ENCODE data around the gene GALNT8. TPM values are rescaled to one million over a fixed set of nuclear protein-coding genes. Genes with fewer than 3 reads are reported as not detected.

Gene GALNT8
- total and polyA plus RNA-seq, 10 of the 15 experiments (the other 5 are each of a cell fraction or from before 2014, with no cell fraction given) = 0.14 to 0.81 (median 0.31) TPM; not detected in 1

DNA sequence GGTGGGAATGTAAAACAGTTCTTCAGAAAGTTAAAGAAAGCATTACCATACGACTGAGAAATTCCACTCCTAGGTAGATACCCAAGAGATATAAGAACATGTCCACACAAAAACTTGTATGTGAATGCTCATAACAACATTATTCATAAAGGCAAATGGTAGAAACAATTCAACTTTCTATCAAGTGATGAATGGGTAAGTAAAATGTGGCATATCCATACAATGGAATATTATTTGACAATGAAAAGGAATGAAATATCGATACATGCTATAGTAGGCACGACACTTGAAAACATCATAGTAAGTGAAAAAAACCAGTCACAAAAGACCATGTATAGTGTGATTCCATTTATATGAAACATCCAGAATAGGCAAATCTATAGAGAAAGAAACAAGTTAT lies 71.3 kb downstream of the GALNT8 start:
- Histone ChIP-seq H3K79me2 (ENCODE audit: control insufficient read depth, insufficient read depth, low read length) (no peaks in the 10 kb centered on the region), H3K4me1 (ENCODE audit: control insufficient read depth, insufficient read depth, low read length) (no peaks in the 10 kb centered on the region), H2AFZ (ENCODE audit: control insufficient read depth, low read depth, low read length) (no peak overlapping the region), H3K36me3 (ENCODE audit: control insufficient read depth in 2 of 2, insufficient read depth in 2 of 2, low read length in 1 of 2) (no peaks in the 10 kb centered on the region), H3K27me3 (replicated peaks in 1 of 2; ENCODE audit: control insufficient read depth in 2 of 2, insufficient read depth in 2 of 2, low read length in 1 of 2) (no peaks in the 10 kb centered on the region), H3K4me3 (no peak overlapping the region), H3K27ac (ENCODE audit: control insufficient read depth, insufficient read depth) (no peak overlapping the region), H3K9me3 (replicated peaks; ENCODE audit: control insufficient read depth, insufficient read depth, low read length) (no peaks in the 10 kb centered on the region), H3K9ac (ENCODE audit: control insufficient read depth, insufficient read depth, low read length) (no peak overlapping the region), H3K4me2 (ENCODE audit: control insufficient read depth, insufficient read depth) (no peak overlapping the region), H4K20me1 (ENCODE audit: control insufficient read depth, insufficient read depth) (no peaks in the 10 kb centered on the region)
- no peak for ATAC-seq
- ChIA-PET SMC1A (ENCODE audit: uncharacterized antibody, unreplicated experiment) (no interaction called here), CTCF (interaction anchor here (0.9 kb wide), 1 partner anchor 97 kb away, joined by 3 read pairs; no protein-coding TSS in a partner anchor), POLR2A (no interaction called here), RAD21 (ENCODE audit: unreplicated experiment) (no interaction called here)
- in situ Hi-C loops (cut with MboI) = no loop called here
- DNase-seq (ENCODE audit: low read depth, low spot score) = no peak
- TF ChIP-seq, protein P1, sequence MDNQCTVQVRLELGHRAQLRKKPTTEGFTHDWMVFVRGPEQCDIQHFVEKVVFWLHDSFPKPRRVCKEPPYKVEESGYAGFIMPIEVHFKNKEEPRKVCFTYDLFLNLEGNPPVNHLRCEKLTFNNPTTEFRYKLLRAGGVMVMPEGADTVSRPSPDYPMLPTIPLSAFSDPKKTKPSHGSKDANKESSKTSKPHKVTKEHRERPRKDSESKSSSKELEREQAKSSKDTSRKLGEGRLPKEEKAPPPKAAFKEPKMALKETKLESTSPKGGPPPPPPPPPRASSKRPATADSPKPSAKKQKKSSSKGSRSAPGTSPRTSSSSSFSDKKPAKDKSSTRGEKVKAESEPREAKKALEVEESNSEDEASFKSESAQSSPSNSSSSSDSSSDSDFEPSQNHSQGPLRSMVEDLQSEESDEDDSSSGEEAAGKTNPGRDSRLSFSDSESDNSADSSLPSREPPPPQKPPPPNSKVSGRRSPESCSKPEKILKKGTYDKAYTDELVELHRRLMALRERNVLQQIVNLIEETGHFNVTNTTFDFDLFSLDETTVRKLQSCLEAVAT (IDR thresholded peaks at IDR 0.05) = no peak
- TF ChIP-seq SUZ12 (IDR thresholded peaks at IDR 0.05; ENCODE audit: unreplicated experiment) (no peak), CREM (IDR thresholded peaks at IDR 0.05; ENCODE audit: low read depth) (no peak), E4F1 (IDR thresholded peaks at IDR 0.05; ENCODE audit: borderline replicate concordance, partially characterized antibody) (no peak), FOXK2 (IDR thresholded peaks at IDR 0.05) (no peak), NRF1 (conservative IDR thresholded peaks at IDR 0.05; ENCODE audit: low read depth, low read length) (no peak), IRF4 (IDR thresholded peaks at IDR 0.05; ENCODE audit: low read depth, low read length) (no peak), RELB (IDR thresholded peaks at IDR 0.05; ENCODE audit: low read depth) (no peak), MTA3 (IDR thresholded peaks at IDR 0.05; ENCODE audit: borderline replicate concordance, low read length) (no peak), ELK1 (IDR thresholded peaks at IDR 0.05; ENCODE audit: low read depth, low read length) (no peak), NFYB (IDR thresholded peaks at IDR 0.05; ENCODE audit: insufficient read depth, low read depth, low read length) (no peak)
- TF ChIP-seq, protein P2, sequence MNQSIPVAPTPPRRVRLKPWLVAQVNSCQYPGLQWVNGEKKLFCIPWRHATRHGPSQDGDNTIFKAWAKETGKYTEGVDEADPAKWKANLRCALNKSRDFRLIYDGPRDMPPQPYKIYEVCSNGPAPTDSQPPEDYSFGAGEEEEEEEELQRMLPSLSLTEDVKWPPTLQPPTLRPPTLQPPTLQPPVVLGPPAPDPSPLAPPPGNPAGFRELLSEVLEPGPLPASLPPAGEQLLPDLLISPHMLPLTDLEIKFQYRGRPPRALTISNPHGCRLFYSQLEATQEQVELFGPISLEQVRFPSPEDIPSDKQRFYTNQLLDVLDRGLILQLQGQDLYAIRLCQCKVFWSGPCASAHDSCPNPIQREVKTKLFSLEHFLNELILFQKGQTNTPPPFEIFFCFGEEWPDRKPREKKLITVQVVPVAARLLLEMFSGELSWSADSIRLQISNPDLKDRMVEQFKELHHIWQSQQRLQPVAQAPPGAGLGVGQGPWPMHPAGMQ (IDR thresholded peaks at IDR 0.05; ENCODE audit: borderline replicate concordance) = no peak
- intact Hi-C loops (cut with micrococcal nuclease; ENCODE audit: unreplicated experiment) = no loop called here
- WGBS (ENCODE audit: insufficient coverage, insufficient replicate concordance, low lambda C conversion rate, missing lambda C conversion rate) = 95% methylated on average over 3 of the region's 3 CpGs
- BruUV-seq (replicated peaks) = no TSS peak
- no peak for FAIRE-seq
